ENCODE measurements around the gene PPP4R4.

DNA sequence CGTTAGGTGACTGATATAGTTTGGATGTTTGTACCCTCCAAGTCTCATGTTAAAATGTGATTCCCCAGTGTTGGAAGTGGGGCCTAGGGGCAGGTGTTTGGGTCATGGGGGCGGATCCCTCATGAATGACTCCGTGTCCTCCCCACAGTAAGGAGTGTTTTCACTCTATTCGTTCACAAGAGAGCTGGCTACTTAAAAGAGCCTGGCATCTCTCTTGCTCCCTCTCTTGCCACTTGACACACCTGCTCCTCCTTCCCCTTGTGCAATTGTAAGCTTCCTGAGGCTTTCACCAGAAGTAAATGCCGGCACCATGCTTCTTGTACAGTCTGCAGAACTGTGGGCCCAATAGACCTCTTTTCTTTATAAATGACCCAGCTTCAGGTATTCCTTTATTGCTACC lies 47.3 kb upstream of the PPP4R4 start:
- TF ChIP-seq POLR2A (IDR thresholded peaks at IDR 0.05): no peak
- TF ChIP-seq, protein P1, sequence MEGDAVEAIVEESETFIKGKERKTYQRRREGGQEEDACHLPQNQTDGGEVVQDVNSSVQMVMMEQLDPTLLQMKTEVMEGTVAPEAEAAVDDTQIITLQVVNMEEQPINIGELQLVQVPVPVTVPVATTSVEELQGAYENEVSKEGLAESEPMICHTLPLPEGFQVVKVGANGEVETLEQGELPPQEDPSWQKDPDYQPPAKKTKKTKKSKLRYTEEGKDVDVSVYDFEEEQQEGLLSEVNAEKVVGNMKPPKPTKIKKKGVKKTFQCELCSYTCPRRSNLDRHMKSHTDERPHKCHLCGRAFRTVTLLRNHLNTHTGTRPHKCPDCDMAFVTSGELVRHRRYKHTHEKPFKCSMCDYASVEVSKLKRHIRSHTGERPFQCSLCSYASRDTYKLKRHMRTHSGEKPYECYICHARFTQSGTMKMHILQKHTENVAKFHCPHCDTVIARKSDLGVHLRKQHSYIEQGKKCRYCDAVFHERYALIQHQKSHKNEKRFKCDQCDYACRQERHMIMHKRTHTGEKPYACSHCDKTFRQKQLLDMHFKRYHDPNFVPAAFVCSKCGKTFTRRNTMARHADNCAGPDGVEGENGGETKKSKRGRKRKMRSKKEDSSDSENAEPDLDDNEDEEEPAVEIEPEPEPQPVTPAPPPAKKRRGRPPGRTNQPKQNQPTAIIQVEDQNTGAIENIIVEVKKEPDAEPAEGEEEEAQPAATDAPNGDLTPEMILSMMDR (IDR thresholded peaks at IDR 0.05): no peak
